Fibroblast of villous mesenchyme (primary cell): Measurements from ENCODE around the gene LRRC8D. TPM values are rescaled to one million over a fixed set of nuclear protein-coding genes. Genes with fewer than 3 reads are reported as not detected.

Source experiments
- DNase-seq: peaks from one replicate; pipeline ENCODE4 v3.0.0-alpha.2; 2010; ENCODE audit warnings: low read depth
- H3K4me3 ChIP-seq: 2 replicates; pipeline ENCODE4 v1.5.1; 2011; ENCODE audit warnings: low read depth, mild to moderate bottlenecking, low read length
- total RNA-seq: library from RNA; depleted of rRNA; stranded (reverse); fragments of >200 nt; gene quantifications from 2 replicates; pipeline ENCODE4 v1.2.3, GENCODE V29; 2012
- TF ChIP-seq, protein P1 (sequence below): IDR thresholded peaks from 2 replicates; pipeline ENCODE4 v1.5.1; 2012; ENCODE audit warnings: low read depth, mild to moderate bottlenecking, low read length; ENCODE audit not compliant: insufficient read depth

Gene LRRC8D
- total RNA-seq, 1 donor = 58.7 TPM

DNA sequence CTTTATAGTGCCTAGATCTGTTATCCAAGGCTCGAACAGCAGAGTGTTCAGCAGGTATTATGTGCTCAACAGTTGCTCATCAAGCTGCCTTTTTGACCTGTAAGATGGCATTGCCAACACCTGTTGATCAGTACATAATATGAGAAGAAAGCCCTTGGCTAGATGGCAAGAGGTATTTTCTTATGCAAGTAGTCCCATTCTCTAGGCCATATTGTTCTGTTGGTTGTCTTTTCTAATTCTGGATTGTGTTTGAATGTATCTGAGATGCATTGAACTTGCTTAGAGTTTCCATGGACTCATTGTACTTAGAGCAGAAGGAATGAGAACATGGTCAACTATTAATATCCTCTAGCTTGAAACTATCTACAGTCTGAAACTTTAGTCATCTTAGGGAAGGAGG is 57.4 kb downstream of the LRRC8D start:
- H3K4me3 ChIP-seq = no peak overlapping the region
- no peak for DNase-seq
- TF ChIP-seq, protein P1, sequence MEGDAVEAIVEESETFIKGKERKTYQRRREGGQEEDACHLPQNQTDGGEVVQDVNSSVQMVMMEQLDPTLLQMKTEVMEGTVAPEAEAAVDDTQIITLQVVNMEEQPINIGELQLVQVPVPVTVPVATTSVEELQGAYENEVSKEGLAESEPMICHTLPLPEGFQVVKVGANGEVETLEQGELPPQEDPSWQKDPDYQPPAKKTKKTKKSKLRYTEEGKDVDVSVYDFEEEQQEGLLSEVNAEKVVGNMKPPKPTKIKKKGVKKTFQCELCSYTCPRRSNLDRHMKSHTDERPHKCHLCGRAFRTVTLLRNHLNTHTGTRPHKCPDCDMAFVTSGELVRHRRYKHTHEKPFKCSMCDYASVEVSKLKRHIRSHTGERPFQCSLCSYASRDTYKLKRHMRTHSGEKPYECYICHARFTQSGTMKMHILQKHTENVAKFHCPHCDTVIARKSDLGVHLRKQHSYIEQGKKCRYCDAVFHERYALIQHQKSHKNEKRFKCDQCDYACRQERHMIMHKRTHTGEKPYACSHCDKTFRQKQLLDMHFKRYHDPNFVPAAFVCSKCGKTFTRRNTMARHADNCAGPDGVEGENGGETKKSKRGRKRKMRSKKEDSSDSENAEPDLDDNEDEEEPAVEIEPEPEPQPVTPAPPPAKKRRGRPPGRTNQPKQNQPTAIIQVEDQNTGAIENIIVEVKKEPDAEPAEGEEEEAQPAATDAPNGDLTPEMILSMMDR = no peak

DNA sequence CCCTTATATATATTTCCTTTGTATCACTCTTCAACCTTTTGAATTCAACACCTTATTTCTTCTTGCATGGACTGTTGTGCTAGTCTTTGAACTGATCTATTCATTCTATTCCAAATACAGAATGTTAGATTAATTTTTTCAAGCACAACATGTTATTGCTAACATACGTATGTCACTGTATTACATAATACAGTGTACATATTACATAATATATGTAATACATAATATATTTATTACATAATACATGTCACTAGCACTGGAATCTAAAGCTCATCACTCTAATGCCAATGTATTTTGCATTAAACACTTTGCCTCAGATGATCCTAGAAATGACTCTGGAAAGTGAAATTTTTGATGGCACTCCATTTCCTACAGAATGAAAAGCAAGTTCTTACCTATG is 59.8 kb downstream of the LRRC8D start:
- DNase-seq = no peak
- no peak overlapping the region for H3K4me3 ChIP-seq
- TF ChIP-seq, protein P1 = no peak

DNA sequence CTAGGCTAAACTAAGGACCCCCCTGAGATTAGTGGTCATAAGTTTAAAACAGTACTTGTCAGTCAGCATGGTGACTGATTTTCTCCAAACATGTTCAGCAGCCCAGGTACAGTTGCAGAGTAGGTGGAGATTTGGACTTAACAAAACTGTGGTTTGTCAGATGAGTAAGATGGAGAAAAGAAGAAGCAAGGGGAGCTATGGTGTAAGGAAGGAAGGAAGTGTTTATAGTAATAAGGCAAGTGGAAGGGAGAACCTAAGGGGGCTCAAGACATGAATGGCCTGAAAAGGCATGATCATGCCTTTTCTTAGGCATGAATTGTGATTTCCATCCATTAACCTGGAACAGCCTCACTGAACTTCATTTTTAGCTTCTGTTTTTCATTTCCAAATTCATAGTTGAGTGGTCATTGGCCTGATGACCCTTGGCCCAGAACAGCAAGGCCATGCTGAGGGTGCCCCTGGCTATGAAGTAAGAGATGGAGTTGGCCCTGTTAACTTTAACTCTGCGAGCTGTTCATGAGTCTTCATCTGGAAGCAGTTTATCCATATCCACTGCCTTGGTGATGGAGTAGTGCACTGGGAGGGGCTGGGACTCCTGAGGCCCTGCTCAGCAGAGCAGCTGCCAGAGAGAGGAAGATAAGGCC is 60.7 kb downstream of the LRRC8D start:
- TF ChIP-seq, protein P1 = no peak
- no peak overlapping the region for H3K4me3 ChIP-seq
- DNase-seq = no peak

DNA sequence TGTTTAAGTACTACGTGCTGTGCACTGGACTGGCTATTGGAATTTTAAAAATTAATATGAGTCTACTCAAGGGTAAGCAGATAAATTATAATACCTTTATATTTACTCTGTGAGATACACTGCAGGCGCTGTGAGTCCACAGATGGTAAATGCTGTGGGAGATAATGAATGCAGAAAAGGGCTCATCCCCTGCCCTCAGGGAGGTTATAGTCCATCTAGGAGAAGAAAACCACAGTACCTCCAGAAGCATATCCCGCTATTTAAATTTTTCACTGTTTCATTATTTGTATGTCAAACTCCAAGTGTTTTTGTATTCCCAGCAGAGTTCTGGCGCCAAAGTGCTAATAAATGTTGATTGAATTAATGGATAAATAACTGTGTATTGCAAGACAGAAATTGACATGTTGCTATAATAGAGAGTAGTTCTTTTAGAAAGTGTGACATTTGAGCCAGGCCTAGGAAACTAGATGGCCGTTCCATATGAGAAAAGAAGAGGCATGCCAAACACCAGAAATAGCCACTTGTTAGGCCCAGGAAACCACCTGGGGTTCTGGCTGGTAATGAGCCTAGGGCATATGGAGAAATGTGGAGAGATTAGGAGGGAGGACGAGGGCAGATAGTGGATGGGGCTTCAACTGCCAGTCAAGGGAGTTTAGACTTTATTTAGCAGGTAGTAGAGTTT is 61.7 kb downstream of the LRRC8D start:
- H3K4me3 ChIP-seq = no peak overlapping the region
- TF ChIP-seq, protein P1 = no peak
- DNase-seq = no peak

DNA sequence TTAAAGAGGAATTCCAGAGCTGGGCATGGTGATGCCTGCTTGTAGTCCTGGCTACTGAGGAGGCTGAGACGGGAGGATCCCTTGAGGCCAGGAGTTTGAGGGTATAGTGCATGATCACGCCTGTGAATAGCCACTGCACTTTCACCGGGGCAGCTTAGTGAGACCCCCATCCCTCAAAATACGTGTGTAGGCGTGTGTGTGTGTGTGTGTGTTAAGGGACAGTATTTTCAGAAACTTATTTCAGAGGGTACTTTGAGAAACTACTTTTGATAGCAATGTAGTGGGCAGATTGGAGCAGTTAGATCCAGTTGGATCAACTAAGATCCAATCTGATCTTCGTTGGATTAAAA is 62.2 kb downstream of the LRRC8D start:
- no peak for DNase-seq
- TF ChIP-seq, protein P1 = no peak
- H3K4me3 ChIP-seq = no peak overlapping the region

DNA sequence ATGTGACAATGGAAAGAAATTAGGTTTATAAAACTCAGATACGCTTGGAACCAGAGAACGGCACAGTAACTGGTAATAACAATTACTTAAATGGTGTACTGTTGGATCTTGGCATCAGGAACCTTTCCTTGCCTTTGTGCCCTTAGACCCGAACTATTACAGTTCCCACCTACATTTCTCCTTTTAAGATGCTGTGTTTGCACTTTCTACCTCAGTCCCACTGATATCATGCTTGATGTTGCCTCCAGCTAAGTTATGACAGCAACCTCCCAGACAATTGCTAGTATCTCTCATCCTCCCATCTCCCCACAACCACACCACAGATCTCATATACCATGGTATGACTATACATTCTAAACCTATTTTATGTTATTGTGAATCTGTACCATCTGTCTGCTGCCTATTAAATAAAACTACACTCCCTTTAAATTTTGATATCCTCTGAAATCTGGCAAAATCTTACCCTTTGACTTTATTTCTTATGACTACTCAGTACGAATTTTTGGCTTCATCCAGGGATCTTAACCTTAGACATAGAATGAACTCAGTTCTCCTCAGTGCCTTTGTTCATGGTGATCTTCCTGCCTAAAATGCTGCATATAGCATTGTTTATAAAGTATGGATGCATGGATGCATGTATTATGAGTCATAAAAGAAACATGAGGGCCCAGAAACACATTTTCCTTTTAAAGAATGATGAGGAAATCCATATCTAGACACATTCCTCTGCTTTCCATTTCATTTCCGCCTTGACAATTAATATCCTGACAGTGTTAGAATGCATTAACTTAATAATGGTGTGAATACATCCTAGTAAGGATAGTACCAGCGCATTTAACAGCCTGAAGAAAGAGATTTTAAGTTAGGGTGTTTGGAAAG is 64.1 kb downstream of the LRRC8D start:
- no peak overlapping the region for H3K4me3 ChIP-seq
- TF ChIP-seq, protein P1 = no peak
- DNase-seq = peak; percentile 61
